Mesodermal cell (in vitro differentiated cells): ENCODE data around the gene KAZN.
A peak's percentile ranks its signal among the peaks of the same experiment; 100 is the strongest.

Source experiments
- H3K27ac ChIP-seq: 2 replicates; pipeline ENCODE4 v1.7.0; 2013; ENCODE audit warnings: mild to moderate bottlenecking, low read depth, low read length, moderate library complexity; ENCODE audit not compliant: severe bottlenecking
- H3K36me3 ChIP-seq: 2 replicates; pipeline ENCODE4 v1.7.1; 2013; ENCODE audit warnings: mild to moderate bottlenecking, low read length, moderate library complexity; ENCODE audit not compliant: control insufficient read depth, insufficient read depth
- H3K4me1 ChIP-seq: one replicate; pipeline ENCODE4 v1.7.1; 2013; ENCODE audit warnings: mild to moderate bottlenecking, low read length; ENCODE audit not compliant: insufficient read depth, control insufficient read depth, poor library complexity, severe bottlenecking
- H3K4me3 ChIP-seq: 2 replicates; pipeline ENCODE4 v1.7.0; 2013; ENCODE audit warnings: low read length, control low read depth, mild to moderate bottlenecking; ENCODE audit not compliant: insufficient read depth, poor library complexity, severe bottlenecking; ENCODE audit errors: extremely low read depth
- H3K9me3 ChIP-seq: 2 replicates; pipeline ENCODE4 v1.7.1; 2013; ENCODE audit warnings: mild to moderate bottlenecking, low read length, moderate library complexity; ENCODE audit not compliant: control insufficient read depth
- WGBS, 2 experiments: methylation state at CpG; one replicate each; pipeline ENCODE4 v1.1.5; 2013; ENCODE audit warnings: missing lambda C conversion rate in 2 of 2; ENCODE audit not compliant: insufficient coverage in 2 of 2; 5-methylcytosine and 5-hydroxymethylcytosine counted together

The KAZN gene

GRCh38 chr1:14932034-14932638 lies 333.7 kb downstream of the KAZN start:
- Histone ChIP-seq H3K4me1 (peaks cover 27% of the 10 kb centered on the region), H3K36me3 (no peaks in the 10 kb centered on the region), H3K4me3 (no peak overlapping the region), H3K27ac (no peak overlapping the region), H3K9me3 (no peaks in the 10 kb centered on the region)
- 93 to 96% methylated on average over 10 of the region's 18 CpGs for WGBS, 2 experiments

GRCh38 chr1:14934867-14935266 lies 336.4 kb downstream of the KAZN start:
- Histone ChIP-seq H3K27ac (no peak overlapping the region), H3K36me3 (no peaks in the 10 kb centered on the region), H3K4me3 (no peak overlapping the region), H3K9me3 (no peaks in the 10 kb centered on the region), H3K4me1 (peaks cover 18% of the 10 kb centered on the region)
- 91 to 95% methylated on average over 7 of the region's 7 CpGs for WGBS, 2 experiments

- no peak overlapping the region for H3K4me3 ChIP-seq
- WGBS, 2 experiments = 92 to 97% methylated on average over 5 to 6 of the region's 6 CpGs
Observed at GRCh38 chr1:14936815-14937214, 338.3 kb downstream of the KAZN start.

DNA sequence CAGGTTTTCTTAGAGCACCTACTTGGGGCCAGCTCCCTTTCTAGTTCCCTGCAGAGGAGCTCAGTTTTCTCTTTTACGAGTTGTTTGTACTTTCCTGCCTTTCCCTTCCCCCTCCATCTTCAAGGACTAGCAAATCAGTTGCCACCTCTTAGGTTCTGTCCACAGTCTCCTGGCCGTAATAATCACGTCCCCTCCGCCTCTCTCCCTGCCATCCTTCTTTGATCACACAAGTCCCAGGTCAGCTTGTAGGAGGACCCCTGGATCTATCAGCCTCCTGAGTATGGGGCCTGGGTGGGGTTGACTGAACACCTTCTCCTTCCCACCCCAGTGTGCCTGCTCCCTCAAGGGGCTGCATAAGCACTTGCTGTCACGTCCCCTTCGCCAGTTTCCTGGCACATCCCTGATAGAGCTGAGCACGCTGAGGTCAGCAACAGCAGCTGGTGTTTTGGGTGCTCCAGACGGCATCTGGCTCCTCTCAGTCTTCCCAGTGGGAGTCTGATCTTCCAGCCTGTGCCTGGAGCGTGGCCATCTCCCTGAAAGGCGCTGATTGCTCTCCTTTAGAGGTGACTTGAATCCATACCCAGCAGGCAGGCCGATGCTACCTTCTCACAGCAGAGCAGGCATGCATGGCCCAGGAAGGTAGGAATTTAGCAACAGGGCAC lies 338.9 kb downstream of the KAZN start:
- 83 to 89% methylated on average over 9 to 11 of the region's 11 CpGs for WGBS, 2 experiments
- H3K36me3 ChIP-seq = no peaks in the 10 kb centered on the region
- H3K4me3 ChIP-seq = no peak overlapping the region
- peaks cover 22% of the 10 kb centered on the region for H3K4me1 ChIP-seq
- H3K27ac ChIP-seq = no peak overlapping the region
- H3K9me3 ChIP-seq = no peaks in the 10 kb centered on the region

More at GRCh38 chr1:14936815-14937214, 338.3 kb downstream of the KAZN start:
- Histone ChIP-seq H3K36me3 (no peaks in the 10 kb centered on the region), H3K27ac (no peak overlapping the region), H3K9me3 (no peaks in the 10 kb centered on the region), H3K4me1 (peaks cover 17% of the 10 kb centered on the region)

- H3K27ac ChIP-seq = peak overlapping the region; percentile 45
- peaks cover 45% of the 10 kb centered on the region for H3K4me1 ChIP-seq
- H3K4me3 ChIP-seq = no peak overlapping the region
- no peaks in the 10 kb centered on the region for H3K36me3 ChIP-seq
- no peaks in the 10 kb centered on the region for H3K9me3 ChIP-seq
- WGBS, 2 experiments = 91 to 93% methylated on average over 7 to 9 of the region's 9 CpGs
Observed at GRCh38 chr1:14939527-14940284, 341.2 kb downstream of the KAZN start.

- no peaks in the 10 kb centered on the region for H3K9me3 ChIP-seq
- no peaks in the 10 kb centered on the region for H3K36me3 ChIP-seq
- 72 to 83% methylated on average over 5 to 6 of the region's 7 CpGs for WGBS, 2 experiments
- H3K4me1 ChIP-seq = peaks cover 51% of the 10 kb centered on the region
- H3K27ac ChIP-seq = no peak overlapping the region
- H3K4me3 ChIP-seq = no peak overlapping the region
Observed at GRCh38 chr1:14940285-14940870, 341.9 kb downstream of the KAZN start.

DNA sequence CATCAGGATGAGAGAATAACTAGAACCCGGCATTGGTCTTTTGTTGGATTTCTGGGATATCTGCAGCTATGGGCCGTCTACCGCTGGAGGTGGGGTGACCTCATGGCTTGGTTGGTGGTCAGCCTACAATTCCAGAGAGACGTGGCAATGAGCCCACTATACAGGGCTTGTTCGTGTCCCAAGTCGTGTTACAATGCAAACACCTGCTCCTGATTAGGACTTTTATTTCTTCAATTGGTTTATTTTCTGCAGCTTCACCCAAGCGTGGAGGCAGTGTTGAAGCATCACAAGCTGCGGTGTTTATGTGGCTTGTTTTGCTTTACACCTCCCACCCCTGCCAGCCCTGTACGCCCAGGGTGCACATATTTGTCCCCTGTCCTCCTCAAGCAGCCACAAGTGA lies 343.4 kb downstream of the KAZN start:
- 94 to 97% methylated on average over 8 to 9 of the region's 9 CpGs for WGBS, 2 experiments
- Histone ChIP-seq H3K27ac (no peak overlapping the region), H3K4me1 (peaks cover 60% of the 10 kb centered on the region), H3K9me3 (no peaks in the 10 kb centered on the region), H3K4me3 (no peak overlapping the region), H3K36me3 (no peaks in the 10 kb centered on the region)

DNA sequence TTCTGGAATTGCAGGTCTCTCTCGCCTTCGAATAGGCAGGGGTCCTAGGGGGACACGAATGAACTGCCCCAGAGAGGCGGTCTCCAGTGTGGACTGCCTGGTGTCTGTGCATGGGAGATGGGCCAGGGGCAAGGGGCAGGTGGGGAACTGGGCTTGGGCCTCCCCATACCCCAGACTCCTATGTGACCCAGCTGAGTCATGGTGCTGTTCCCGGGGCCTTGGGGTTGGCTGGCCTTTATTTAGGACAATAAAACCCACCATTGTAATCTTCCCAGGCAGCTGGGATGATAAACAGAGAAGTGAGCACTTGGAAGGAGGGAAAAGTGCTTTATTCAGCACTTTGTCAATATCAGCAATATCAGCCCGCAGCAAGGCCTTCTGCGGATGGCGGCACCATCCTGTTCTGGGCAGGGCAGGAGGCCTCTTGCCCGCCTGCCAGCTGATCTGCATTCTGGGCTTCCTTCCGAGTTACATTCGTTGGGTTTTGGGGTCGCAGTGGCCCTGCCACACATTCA lies 346.0 kb downstream of the KAZN start:
- peak overlapping the region; percentile 78 for H3K27ac ChIP-seq
- peaks cover 57% of the 10 kb centered on the region for H3K4me1 ChIP-seq
- no peak overlapping the region for H3K4me3 ChIP-seq
- WGBS, 2 experiments = 88 to 89% methylated on average over 9 to 10 of the region's 12 CpGs
- H3K9me3 ChIP-seq = no peaks in the 10 kb centered on the region
- no peaks in the 10 kb centered on the region for H3K36me3 ChIP-seq

GRCh38 chr1:14945132-14946010 lies 346.9 kb downstream of the KAZN start:
- no peaks in the 10 kb centered on the region for H3K36me3 ChIP-seq
- peak overlapping the region; percentile 83 for H3K27ac ChIP-seq
- H3K9me3 ChIP-seq = no peaks in the 10 kb centered on the region
- 76 to 84% methylated on average over 16 of the region's 26 CpGs for WGBS, 2 experiments
- peaks cover 56% of the 10 kb centered on the region for H3K4me1 ChIP-seq
- no peak overlapping the region for H3K4me3 ChIP-seq

DNA sequence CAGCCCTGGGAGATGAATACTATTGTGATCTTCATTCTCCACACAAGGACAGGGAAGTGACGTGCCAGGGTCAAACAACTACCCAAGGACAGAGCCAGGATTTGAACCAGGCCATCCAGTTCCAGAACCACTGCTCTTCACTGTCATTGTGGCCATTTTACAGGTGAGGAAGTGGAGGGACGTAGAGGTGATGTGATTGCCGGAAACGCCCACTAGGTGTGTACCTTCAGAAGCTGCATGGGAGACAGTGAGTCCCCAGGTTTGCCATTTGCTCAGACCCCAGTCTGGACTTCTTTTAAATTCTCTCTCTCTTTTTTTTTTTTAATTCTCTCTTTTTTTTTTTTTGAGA lies 347.5 kb downstream of the KAZN start:
- Histone ChIP-seq H3K27ac (peak overlapping the region; percentile 83), H3K9me3 (no peaks in the 10 kb centered on the region), H3K4me1 (peaks cover 53% of the 10 kb centered on the region), H3K36me3 (no peaks in the 10 kb centered on the region), H3K4me3 (no peak overlapping the region)
- 96 to 100% methylated on average over 3 to 4 of the region's 4 CpGs for WGBS, 2 experiments
